Stimulated activated effector memory CD8-positive, alpha-beta T cell treated with anti-CD3 and anti-CD28 coated beads, Interleukin-12 subunit alpha, Interleukin-12 subunit beta, amount 100 ng/mL, for 72 hours (primary cell): Measurements from ENCODE around the gene CASP1.

Experiments used
- ATAC-seq: fragments of 150-1000 bp; cut with Tn5 transposase; 2 replicates; pipeline ENCODE4 v1.10.0; 2021
- DNase-seq, 2 donors: peaks; one replicate each; pipeline ENCODE4 v3.0.0; 2021 to 2022; ENCODE audit warnings: low spot score in 2 of 2
- H3K27ac Mint-ChIP-seq: one replicate; pipeline ENCODE4 v1.8.0; 2022; ENCODE audit warnings: mild to moderate bottlenecking, mixed read lengths
- H3K36me3 Mint-ChIP-seq: one replicate; pipeline ENCODE4 v1.8.0; 2022; ENCODE audit warnings: mild to moderate bottlenecking, mixed read lengths
- H3K4me1 Mint-ChIP-seq: one replicate; pipeline ENCODE4 v1.8.0; 2022; ENCODE audit warnings: mixed read lengths
- H3K4me3 Mint-ChIP-seq: one replicate; pipeline ENCODE4 v1.8.0; 2022; ENCODE audit warnings: mild to moderate bottlenecking, mixed read lengths
- H3K9me3 Mint-ChIP-seq: one replicate; pipeline ENCODE4 v1.8.0; 2022; ENCODE audit warnings: mixed read lengths

The CASP1 gene

GRCh38 chr11:105024394-105024793 lies 10.6 kb downstream of the CASP1 start:
- Mint-ChIP-seq H3K4me3 (no peak overlapping the region), H3K27ac (peak overlapping the region; percentile 27), H3K9me3 (no peaks in the 10 kb centered on the region), H3K4me1 (peaks cover 24% of the 10 kb centered on the region), H3K36me3 (peaks cover 51% of the 10 kb centered on the region)
- ATAC-seq, result no peak
- no peak for DNase-seq

- Mint-ChIP-seq H3K36me3 (peaks cover 39% of the 10 kb centered on the region), H3K9me3 (no peaks in the 10 kb centered on the region), H3K4me3 (no peak within 1 kb of the TSS), H3K27ac (no peak within 1 kb of the TSS), H3K4me1 (peaks cover 15% of the 10 kb centered on the region)
- ATAC-seq, result no peak
- no peak for DNase-seq
These were observed 11.9 kb downstream of the CASP1 start, which contains the start of gene CASP5 for GRCh38 chr11:105023003-105023402. Gene CASP5, minus strand, starts transcription at chr11:105023168. Its CDS starts 32 bp downstream, at chr11:105023136.

GRCh38 chr11:105022527-105022926 lies 12.4 kb downstream of the CASP1 start:
- Mint-ChIP-seq H3K4me3 (no peak overlapping the region), H3K36me3 (peaks cover 34% of the 10 kb centered on the region), H3K27ac (no peak overlapping the region), H3K4me1 (peaks cover 11% of the 10 kb centered on the region), H3K9me3 (no peaks in the 10 kb centered on the region)
- ATAC-seq (no peak), DNase-seq (no peak)

GRCh38 chr11:105007463-105007862 lies 27.5 kb downstream of the CASP1 start:
- H3K4me3 Mint-ChIP-seq, result no peak overlapping the region
- no peak overlapping the region for H3K27ac Mint-ChIP-seq
- DNase-seq, result no peak
- H3K9me3 Mint-ChIP-seq, result no peaks in the 10 kb centered on the region
- H3K36me3 Mint-ChIP-seq, result no peaks in the 10 kb centered on the region
- H3K4me1 Mint-ChIP-seq, result no peaks in the 10 kb centered on the region
- no peak for ATAC-seq

- Mint-ChIP-seq H3K36me3 (no peaks in the 10 kb centered on the region), H3K9me3 (no peaks in the 10 kb centered on the region), H3K4me1 (peaks cover 8% of the 10 kb centered on the region), H3K4me3 (no peak overlapping the region), H3K27ac (no peak overlapping the region)
- ATAC-seq, result no peak
- no peak for DNase-seq
These were observed 29.5 kb downstream of the CASP1 start for GRCh38 chr11:105005451-105005845.

GRCh38 chr11:105004021-105004420 lies 30.9 kb downstream of the CASP1 start:
- Mint-ChIP-seq H3K4me1 (peaks cover 9% of the 10 kb centered on the region), H3K36me3 (no peaks in the 10 kb centered on the region), H3K27ac (no peak overlapping the region), H3K9me3 (no peaks in the 10 kb centered on the region), H3K4me3 (no peak overlapping the region)
- DNase-seq (no peak), ATAC-seq (no peak)

- Mint-ChIP-seq H3K9me3 (no peaks in the 10 kb centered on the region), H3K27ac (no peak overlapping the region), H3K4me1 (peaks cover 9% of the 10 kb centered on the region), H3K36me3 (no peaks in the 10 kb centered on the region), H3K4me3 (no peak overlapping the region)
- no peak for DNase-seq
- no peak for ATAC-seq
These were observed 31.8 kb downstream of the CASP1 start for GRCh38 chr11:105003151-105003550.

- H3K9me3 Mint-ChIP-seq, result no peaks in the 10 kb centered on the region
- peak; percentile 89 for ATAC-seq
- no peak overlapping the region for H3K27ac Mint-ChIP-seq
- H3K36me3 Mint-ChIP-seq, result no peaks in the 10 kb centered on the region
- DNase-seq, result peak; percentile 51 to 69
- no peak overlapping the region for H3K4me3 Mint-ChIP-seq
- peaks cover 9% of the 10 kb centered on the region for H3K4me1 Mint-ChIP-seq
These were observed 34.1 kb downstream of the CASP1 start for GRCh38 chr11:105000797-105001196.

- DNase-seq, result no peak
- H3K9me3 Mint-ChIP-seq, result no peaks in the 10 kb centered on the region
- ATAC-seq, result no peak
- no peaks in the 10 kb centered on the region for H3K36me3 Mint-ChIP-seq
- H3K4me3 Mint-ChIP-seq, result no peak overlapping the region
- H3K27ac Mint-ChIP-seq, result no peak overlapping the region
- peaks cover 9% of the 10 kb centered on the region for H3K4me1 Mint-ChIP-seq
These were observed 34.8 kb downstream of the CASP1 start for GRCh38 chr11:105000167-105000566.

GRCh38 chr11:104999721-105000120 lies 35.2 kb downstream of the CASP1 start:
- ATAC-seq (no peak), DNase-seq (no peak)
- H3K4me3 Mint-ChIP-seq, result no peak overlapping the region
- H3K4me1 Mint-ChIP-seq, result peaks cover 9% of the 10 kb centered on the region
- H3K9me3 Mint-ChIP-seq, result no peaks in the 10 kb centered on the region
- H3K27ac Mint-ChIP-seq, result no peak overlapping the region
- no peaks in the 10 kb centered on the region for H3K36me3 Mint-ChIP-seq

GRCh38 chr11:104997288-104997687 lies 37.7 kb downstream of the CASP1 start:
- DNase-seq, result no peak

GRCh38 chr11:104995001-104995408 lies 39.9 kb downstream of the CASP1 start:
- no peak overlapping the region for H3K4me3 Mint-ChIP-seq
- no peak for DNase-seq

More at GRCh38 chr11:104997288-104997687, 37.7 kb downstream of the CASP1 start:
- Mint-ChIP-seq H3K36me3 (no peaks in the 10 kb centered on the region), H3K9me3 (no peaks in the 10 kb centered on the region), H3K4me3 (no peak overlapping the region), H3K27ac (no peak overlapping the region), H3K4me1 (peaks cover 9% of the 10 kb centered on the region)
- no peak for ATAC-seq

GRCh38 chr11:104992781-104993180 lies 42.2 kb downstream of the CASP1 start:
- no peak for ATAC-seq
- DNase-seq, result no peak
- Mint-ChIP-seq H3K9me3 (peaks cover 4% of the 10 kb centered on the region), H3K36me3 (no peaks in the 10 kb centered on the region), H3K27ac (no peak overlapping the region), H3K4me3 (no peak overlapping the region), H3K4me1 (no peaks in the 10 kb centered on the region)

More at GRCh38 chr11:104995001-104995408, 39.9 kb downstream of the CASP1 start:
- no peak for ATAC-seq
- Mint-ChIP-seq H3K4me1 (no peaks in the 10 kb centered on the region), H3K9me3 (no peaks in the 10 kb centered on the region), H3K27ac (no peak overlapping the region), H3K36me3 (no peaks in the 10 kb centered on the region)

GRCh38 chr11:104991994-104992393 lies 43.0 kb downstream of the CASP1 start:
- Mint-ChIP-seq H3K4me1 (no peaks in the 10 kb centered on the region), H3K9me3 (peaks cover 7% of the 10 kb centered on the region), H3K36me3 (no peaks in the 10 kb centered on the region), H3K4me3 (no peak overlapping the region), H3K27ac (no peak overlapping the region)
- DNase-seq, result no peak
- ATAC-seq, result no peak

- Mint-ChIP-seq H3K36me3 (no peaks in the 10 kb centered on the region), H3K4me1 (no peaks in the 10 kb centered on the region), H3K9me3 (peaks cover 7% of the 10 kb centered on the region), H3K4me3 (no peak overlapping the region), H3K27ac (no peak overlapping the region)
- DNase-seq, result no peak
- ATAC-seq, result no peak
These were observed 50.1 kb downstream of the CASP1 start for GRCh38 chr11:104984808-104985207.

GRCh38 chr11:104979839-104980238 lies 55.1 kb downstream of the CASP1 start:
- H3K27ac Mint-ChIP-seq, result no peak overlapping the region
- no peak for DNase-seq
- peaks cover 5% of the 10 kb centered on the region for H3K4me1 Mint-ChIP-seq
- no peak overlapping the region for H3K4me3 Mint-ChIP-seq
- H3K36me3 Mint-ChIP-seq, result no peaks in the 10 kb centered on the region
- no peaks in the 10 kb centered on the region for H3K9me3 Mint-ChIP-seq
- no peak for ATAC-seq
